GM19351 (cell line): ENCODE measurements around the gene NUP37.
"Not testable (repeated sequence)": the region's sequence is repeated elsewhere in the genome, so short reads cannot be mapped to it uniquely, and the experiment has no call there.

Experiments
- ATAC-seq: cut with Tn5 transposase; IDR thresholded peaks from one replicate; pipeline ENCODE4 v1.9.1; 2021; ENCODE audit warnings: mild to moderate bottlenecking, moderate library complexity; ENCODE audit not compliant: unreplicated experiment

NUP37 gene

GRCh38 chr12:102095677-102096263, 24.1 kb downstream of the NUP37 start:
- ATAC-seq = peak; percentile 60

- ATAC-seq = no peak
These were observed 26.6 kb downstream of the NUP37 start for GRCh38 chr12:102093319-102093718.

- not testable (repeated sequence) for ATAC-seq
These were observed 30.6 kb downstream of the NUP37 start for GRCh38 chr12:102089228-102089835.

DNA sequence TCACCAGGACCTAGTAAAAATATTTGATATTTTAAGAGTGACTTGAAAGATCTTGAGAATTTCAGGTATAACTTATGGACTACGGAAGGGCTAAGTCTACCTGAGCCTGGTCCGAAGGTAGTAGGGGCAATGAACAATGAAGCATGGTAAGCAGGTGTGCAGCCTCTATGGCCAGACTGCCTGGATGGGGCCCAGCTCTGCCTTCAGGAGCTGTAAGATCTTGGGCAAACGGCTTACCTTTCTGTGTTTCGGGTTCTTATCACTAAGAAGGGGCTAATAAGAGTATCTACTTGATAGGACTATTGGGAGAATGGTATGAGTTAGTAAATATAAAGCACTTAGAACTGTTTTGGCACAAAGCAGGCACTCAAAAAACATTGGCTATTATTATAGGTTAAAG, 39.1 kb downstream of the NUP37 start:
- no peak for ATAC-seq

DNA sequence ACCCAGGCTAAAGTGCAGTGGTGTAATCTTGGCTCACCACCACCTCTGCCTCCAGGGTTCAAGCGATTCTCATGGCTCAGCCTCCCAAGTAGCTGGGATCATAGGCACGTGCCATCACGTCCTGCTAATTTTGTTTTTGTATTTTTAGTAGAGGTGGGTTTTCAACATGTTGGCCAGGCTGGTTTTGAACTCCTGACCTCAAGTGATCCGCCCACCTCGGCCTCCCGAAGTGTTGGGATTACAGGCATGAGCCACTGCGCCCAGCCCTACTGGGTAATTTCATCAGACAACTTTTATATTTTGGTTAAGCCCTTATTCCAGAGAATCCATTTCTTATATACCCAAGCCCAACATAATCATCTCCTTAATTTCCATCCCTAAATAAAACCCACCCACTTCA, 47.8 kb downstream of the NUP37 start:
- ATAC-seq = not testable (repeated sequence)

GRCh38 chr12:102069707-102070106, 50.2 kb downstream of the NUP37 start:
- no peak for ATAC-seq

DNA sequence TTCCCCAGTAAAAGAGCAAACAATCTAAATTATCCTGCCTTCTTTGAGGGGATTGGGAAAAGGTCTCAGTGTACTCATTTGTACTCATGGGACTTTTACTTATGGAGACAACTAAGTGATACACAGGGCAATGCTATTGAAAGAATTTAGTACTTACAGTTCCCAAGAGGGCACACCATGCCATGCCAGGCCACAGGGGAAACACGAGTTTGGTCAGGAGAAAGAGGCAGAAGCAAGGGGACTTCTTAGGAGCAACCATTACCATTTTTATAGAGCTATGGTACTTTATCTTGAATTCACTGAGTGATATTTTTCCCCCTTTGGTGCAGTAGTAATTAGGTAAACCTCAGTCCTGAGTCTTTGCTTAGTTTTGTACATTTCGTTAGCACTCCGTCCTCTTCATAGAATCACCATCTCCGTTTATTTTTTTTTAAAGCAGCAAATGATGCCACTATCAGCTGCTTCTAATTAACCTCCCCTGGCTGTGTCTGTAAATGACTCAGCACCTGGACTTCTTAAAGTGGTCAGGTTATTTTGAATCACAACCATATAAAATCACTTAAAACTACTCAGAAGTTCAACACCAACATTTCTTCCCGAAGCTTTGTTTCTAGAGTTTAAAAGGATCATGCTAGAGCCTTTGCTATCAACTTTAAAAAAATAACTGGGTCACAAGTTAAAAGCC, 52.2 kb downstream of the NUP37 start:
- no peak for ATAC-seq

- ATAC-seq = no peak
These were observed 55.4 kb downstream of the NUP37 start for GRCh38 chr12:102064476-102064875.

GRCh38 chr12:102063069-102063468, 56.8 kb downstream of the NUP37 start:
- no peak for ATAC-seq

DNA sequence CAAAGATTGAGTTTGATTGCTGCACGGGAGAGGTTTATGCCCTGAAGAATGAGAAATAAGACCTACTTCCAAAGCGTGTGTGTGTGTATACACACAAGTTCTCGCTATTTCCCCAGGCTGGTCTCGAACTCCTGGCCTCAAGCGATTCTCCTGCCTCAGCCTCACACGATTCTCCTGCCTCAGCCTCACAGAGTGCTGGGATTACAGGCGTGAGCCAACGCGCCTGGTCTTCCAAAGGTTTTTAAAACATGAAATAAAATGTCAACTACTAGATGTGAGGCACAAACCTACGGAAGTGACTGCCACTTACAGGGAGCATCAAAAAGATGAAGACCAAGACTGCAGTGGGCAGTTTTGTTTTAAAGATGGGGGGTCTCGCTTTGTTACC, 57.5 kb downstream of the NUP37 start:
- no peak for ATAC-seq

DNA sequence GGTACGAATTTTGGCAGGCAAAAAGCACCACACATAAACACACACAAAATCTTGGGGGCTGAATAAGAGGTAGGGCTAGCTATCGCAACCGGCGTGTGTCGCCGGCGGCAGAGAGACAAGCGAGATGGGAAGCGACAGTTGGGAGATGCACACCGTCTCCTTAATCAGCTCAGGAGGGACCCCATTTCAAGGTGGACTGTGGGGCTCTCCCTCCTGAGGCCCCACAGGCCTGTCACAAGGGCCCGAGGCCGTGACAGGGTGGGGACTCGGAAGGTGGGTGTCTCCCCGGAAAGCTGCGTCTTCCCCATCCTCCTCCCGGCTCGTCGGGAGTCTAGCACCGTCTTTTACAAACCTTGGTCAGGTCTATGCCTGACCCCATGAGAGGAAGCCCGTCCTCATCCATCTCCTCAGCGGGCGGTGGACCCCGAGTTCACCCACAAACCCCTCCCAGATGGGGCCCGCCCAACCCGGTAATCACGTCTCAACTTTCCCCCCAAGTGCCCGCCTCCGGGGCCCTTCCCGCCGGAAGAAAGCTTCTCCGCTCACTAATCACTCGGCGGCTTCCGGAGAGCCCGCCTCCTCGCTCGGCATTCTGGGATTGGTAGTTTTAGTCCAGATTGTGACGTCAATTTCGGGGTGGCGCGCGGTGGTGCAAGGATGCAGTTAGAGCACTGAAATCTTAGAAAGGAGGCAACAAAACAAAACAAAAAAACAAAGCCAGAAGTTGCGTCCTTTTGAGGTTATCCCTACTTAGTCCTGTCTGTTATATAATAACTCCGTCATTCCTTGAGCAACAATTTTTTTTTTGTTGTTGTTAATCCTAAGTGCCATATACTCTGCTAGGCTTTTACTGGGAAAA, 58.1 kb downstream of the NUP37 start, which contains the start of gene WASHC3:
WASHC3 (minus strand) TSS at position 432 of the 859 bp plus-strand sequence; CDS start at position 403, 29 bp downstream.
- ATAC-seq = peak; percentile 90

- ATAC-seq = peak; percentile 38
These were observed 58.8 kb downstream of the NUP37 start for GRCh38 chr12:102061096-102061559.

DNA sequence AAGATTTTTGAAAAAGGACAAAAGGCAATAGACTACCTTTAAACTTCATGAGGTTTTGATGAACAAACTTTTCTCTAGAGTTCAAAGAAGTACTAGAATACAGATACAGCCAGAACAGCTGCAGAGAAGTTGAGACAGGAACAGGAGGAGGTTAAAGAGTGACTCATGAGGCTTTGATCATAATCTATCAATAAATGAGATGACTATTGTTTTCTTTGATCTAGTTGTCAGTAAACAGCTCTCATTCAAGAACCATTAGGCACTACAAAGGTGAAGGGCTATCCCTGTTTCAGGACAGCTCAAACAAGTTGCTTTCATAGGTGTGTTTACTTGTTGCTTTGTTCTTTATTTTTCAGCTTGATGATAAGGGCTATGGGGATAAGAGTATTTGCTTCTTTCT, 60.6 kb downstream of the NUP37 start:
- ATAC-seq = no peak

DNA sequence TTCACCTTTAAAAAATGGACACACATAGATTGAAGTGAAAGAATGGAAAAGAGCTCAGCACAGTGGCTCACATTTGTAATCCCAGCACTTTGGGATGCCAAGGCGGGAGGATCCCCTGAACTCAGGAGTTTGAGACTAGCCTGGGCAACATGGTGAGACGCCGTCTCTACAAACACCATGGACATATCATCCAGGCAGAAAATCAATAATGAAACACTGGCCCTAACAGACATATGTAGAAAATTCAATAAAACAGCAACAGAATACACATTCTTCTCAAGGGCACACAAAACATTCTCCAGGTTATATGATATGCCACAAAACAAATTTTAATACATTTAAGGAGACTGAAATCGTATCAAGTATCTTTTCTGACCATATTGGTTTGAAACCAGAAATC, 65.6 kb downstream of the NUP37 start:
- ATAC-seq = no peak

DNA sequence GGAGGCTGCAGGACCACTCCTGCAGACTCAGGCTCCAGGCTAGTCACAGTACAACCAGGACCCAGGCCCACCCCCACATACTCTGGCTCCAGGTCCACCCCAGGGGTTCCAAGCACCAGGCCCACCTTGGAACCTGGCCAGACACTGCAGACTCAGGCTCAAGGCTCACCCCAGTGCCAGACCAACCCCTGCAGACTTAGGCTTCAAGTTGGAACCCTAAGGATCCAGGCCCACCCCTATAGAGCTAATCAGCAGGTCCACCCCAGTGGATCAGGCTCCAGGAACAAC, 66.9 kb downstream of the NUP37 start:
- no peak for ATAC-seq

DNA sequence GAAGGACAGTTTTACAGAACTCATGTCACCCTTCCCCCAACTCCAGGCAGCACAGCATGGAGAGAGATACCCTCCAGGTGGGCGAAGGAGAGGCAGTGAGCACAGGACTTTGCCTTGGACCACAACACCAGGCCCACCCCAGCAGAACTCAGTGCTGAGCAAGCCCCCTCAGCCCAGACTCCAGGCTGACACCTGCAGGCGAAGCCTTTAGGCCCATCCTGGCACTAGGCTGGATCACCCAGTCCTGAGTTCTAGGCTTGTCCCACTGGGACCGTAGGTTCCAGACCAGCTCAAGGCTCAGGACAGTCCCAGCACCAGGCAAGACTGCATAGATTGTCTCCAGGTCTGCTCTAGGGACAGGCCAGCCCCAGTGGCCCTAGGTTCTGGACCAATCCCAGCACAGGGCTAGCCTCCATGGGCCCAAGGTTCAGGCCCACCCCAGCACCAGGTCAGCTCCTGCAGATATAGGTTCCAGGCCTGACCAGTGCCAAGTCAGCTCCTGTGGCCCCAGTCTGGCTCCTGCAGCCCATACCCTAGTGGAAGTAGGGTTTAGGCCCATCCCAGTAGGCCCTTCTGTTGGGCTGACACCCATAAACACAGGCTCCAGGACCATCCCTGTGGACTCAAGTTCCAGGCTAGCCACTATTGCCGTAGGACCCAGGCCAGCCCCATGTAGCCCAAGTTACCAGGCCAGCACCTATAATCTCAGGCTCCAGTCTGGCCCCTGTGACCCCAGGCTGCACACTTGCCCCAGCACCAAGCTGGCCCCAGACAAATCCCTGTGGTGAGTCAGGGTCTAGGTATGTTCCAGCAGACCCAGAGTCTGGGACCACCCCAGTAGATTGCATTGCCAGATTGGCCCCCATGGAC, 67.5 kb downstream of the NUP37 start:
- ATAC-seq = no peak

- peak; percentile 54 for ATAC-seq
These were observed 68.4 kb downstream of the NUP37 start for GRCh38 chr12:102051431-102051965.

GRCh38 chr12:102050660-102051430, 69.1 kb downstream of the NUP37 start:
- peak; percentile 26 for ATAC-seq

DNA sequence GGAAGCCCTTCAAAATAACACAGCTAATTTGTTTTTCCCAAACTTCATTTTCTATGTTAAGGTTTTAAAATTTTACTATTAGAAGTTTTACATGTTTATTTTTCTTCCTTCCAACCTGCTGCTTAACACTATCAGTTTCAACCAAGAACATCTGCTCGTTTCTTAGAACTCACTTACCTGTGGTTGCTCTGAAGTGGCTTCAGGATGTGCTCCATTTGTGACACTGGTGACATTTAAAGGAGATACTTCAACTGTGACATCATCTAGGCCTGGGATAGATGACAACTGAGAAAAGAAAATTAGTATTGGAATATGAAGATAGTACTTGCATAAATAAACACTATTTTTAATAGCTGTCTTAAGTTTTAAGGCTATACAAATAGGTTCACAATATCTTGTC, 76.0 kb downstream of the NUP37 start:
- ATAC-seq = peak; percentile 94
